ENCODE data around the gene UQCRH.
"Not testable (repeated sequence)": the region's sequence is repeated elsewhere in the genome, so short reads cannot be mapped to it uniquely, and the experiment has no call there.

The UQCRH gene

DNA sequence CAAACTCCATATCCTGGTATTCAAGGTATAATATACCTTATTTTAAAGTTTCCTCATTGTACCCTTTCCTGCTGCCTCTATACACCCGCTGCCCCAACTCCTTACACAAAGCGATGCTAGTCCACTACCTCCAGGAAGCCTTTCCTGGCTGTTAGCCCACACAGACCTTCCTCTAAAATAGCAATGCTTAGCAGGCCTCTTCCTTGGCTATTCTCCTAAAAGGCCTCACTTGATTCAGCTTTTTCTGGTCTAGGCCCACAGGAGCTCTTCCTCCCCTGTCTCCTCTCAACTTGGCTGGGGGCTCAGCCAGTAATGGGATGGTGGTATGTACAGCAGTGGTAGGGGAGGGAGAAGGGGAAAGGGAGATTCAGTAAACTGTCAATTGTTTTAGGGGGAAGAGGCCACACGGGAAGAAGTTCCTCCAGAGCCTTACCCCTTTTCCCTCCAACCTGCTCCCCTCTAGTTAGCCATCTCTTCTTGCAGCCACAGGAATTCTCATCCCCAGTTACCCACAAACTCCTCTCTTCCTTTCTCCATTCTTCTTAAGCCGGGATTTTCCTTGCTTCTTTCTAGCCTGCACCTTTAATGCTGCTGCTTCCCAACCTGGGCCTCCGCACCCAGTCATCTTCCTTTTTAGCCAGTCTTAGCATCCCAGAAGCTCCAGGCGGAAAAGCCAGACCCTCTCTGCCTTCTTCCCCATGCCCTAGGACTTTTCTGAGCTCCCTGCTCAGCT lies 2.7 kb upstream of the UQCRH start:
- DNase-seq = no peak

DNA sequence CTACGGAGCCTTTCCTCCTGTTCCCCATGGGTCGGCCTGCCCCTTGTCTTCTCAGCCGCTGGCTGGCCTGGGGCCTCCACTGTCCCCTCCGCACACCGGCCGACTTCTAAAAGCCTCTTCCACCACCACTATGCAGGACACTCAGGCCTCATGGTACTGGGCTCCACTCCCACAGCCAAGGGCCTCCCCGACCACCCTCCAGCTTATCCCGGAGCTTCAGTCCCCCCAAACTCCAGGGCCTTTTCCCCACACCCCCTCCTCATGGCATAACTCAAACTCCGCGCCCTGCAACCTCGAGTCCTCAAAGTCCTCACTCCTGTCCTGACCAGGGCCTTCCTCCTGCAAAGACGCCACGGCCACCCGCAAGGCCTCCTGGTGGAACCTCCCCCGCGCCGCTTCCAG lies 2.1 kb upstream of the UQCRH start:
- DNase-seq = no peak

DNA sequence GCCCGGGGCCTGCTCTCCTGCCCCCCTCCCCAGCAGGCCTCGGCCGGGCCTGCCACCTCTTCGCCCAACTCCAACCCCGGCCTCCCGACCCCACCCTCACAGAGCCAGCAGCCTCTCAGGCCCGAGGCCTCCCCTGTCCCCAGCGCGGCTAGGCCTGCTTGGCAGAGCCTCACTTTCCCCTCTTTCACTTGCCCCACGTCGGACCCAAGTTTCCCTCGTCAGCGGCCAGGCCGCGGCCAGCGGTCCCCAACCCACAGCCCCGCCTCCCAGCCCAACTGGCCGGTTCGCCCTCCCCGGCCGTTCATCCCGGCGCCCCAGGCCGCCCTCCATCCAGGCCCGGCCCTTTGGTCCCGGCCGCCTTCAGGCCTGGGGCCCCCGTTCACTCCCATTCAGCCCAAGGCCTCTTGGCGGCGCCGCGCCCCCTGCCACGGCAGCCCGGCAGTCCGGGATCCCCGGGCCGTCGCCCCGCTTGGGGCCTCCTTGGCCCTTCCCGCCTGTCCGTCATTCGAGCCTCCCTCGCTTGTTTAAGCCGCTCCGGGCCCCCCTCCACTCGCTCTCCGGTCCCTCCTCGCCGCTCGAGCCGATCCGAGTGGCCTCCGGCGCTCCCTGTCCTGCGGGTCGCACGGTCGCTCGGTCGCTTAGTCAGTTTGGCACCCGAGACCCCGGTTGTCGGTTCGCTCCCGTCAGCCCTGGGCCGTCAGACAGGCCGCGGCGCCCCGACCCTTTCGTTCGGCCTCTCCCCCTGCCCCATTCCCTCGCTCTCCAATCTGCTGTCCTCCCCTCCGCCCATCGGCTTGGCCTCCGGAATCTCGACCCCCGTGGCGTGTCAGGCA lies 1.5 kb upstream of the UQCRH start:
- DNase-seq = peak; percentile 30

DNA sequence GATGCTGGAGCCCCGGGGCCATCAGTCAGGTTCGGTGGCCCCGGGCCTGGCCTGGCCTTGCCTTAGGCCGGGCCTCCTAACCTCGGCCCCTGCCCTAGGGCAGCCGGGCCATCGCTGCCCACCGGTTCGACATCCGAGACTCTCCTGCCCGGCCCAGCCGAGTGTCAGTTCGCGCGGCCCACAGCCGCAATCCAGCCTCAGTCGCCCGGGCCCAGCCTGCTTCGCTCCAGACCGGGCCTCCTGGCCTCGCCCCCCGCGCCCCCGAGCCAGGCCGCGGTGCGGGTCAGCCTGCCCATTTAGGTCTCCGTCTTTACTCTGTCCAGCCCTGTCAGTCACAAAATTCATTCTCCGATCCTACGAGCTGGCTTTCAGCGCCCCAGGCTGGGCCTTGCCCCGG lies 859 bp upstream of the UQCRH start:
- DNase-seq = peak; percentile 4

DNA sequence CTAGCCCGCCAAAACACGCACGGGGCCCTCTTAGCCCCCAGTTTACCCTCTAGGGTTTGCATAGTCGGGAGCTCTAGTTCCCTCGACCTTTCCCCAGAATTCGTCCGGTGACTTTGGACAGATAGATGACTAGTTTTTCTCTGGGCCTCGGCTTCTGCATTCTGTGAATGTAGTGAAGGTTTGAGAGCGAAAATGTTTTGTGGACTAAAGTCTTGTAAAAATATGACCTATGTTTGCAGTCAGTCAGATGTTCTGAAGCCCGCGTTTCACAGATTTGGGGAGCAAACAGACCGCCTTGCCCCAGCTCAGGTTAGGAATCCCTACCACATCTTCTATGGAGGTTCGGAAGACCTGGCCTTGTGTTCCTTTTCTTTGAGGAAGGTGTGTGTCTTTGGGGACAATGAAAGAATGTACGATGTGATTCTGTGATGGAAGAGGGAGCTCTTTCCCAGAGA lies 401 bp downstream of the UQCRH start:
- DNase-seq = no peak

DNA sequence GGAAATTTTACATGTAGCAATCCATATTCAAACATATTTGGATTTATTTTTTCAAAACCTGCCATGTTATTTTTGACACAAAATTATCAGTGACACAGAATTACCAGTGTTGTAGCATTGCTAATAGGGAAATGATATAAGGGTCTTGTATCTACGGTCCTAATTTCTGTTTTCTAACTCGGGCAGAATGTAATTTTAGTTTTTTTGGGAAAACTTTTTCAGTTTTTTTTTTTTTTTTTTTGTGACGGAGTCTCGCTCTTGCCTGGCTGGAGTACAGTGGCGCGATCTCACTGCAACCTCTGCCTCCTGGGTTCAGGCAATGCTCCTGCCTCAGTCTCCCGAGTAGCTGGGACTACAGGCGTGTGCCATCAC lies 2.6 kb downstream of the UQCRH start:
- no peak for DNase-seq

DNA sequence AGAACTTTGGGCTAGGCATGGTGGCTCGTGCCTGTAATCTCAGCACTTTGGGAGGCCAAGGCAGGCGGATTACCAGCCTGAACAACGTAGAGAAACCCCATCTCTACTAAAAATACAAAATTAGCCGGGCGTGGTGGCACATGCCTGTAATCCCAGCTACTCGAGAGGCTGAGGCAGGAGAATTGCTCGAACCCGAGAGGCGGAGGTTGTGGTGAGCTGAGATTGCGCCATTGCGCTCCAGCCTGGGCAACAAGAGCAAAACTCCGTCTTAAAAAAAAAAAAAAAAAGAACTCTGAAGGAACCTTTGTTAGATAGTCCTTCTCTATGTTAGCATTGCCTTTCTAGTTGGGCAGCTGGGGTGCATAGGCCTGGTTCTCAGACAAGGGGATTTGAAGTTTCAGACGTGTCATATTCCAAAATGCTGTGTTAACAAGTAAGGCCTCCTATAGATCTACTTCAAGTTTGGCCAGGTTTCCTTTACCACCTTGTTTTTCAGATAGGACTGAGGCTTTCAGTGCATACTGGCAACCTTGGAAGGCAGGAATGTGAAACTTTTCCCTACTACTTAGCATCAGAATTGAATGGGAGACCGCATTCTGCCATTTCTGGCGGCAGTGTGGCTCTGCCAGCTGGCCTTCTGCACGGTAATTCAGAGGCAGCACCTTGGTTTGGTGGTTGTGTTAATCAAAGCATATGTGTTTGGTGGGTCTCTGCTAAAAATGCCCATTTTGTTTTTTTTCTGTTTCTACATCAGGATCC lies 6.1 kb downstream of the UQCRH start:
- no peak for DNase-seq

DNA sequence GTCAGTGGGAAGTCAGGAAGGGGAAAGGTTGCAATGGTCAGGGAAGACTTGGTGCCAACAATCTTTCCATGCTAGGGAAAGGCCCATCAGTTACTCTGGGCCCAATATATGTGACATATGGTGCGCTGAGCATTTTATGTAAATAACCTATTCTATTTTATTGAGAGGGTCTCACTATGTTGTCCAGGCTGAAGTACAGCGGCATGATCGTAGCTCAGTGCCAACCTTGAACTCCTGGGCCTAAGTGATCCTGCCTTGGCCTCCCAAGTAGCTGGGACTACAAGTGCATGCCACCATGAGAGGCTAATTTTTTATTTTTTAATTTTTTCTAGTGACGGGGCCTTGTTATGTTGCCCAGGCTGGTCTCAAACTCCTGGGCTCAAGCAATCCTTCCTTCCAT lies 6.8 kb downstream of the UQCRH start:
- no peak for DNase-seq

DNA sequence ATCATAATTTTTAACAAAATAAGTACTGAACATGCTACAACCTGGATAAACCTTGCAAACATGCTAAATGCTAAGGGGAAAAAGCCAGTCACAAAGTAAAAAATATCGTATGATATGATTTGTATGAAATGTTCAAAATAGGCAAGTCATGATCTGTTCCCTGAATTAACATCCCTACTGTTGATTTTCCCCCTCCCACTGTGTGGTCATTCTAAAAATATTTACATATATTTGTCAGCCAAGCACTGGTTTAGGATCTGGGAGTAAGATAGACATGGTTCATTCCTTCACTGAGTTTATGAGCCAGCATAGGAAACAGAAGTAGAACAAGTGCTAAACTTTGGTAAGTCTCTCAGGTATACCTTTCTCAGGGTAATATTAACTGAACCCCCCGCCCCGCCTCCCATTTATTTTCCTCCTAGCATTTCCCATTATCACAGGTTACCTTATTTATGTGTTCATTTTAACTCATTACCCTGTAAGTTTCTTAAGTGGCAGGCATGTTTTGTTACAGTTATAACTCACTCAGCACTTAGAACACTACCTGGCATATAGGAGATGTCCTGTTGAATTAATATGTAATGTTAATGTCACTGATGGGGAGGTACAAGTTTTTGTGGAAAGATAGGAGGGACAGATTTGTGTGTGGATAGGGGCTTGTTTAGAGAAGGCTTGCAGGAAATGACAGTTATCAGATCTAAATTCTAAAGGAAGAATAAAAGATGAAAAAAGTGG lies 12.3 kb downstream of the UQCRH start:
- DNase-seq = no peak

DNA sequence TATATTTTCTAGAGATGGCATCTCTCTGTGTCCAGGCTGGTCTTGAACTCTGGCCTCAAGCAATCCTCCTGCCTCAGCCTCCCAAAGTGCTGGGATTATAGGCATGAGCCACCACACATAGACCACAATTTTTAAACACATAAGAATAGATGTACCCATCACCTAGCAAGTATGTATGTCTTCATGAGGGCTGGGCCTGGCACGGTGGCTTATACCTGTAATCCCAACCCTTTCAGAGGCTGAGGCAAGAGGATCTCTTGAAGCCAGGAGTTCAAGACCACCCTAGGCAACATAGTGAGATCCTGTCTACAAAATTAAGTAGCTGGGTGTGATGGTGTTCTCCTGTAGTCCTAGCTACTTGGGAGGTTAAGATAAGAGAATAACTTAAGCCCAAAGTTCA lies 13.8 kb downstream of the UQCRH start:
- no peak for DNase-seq

DNA sequence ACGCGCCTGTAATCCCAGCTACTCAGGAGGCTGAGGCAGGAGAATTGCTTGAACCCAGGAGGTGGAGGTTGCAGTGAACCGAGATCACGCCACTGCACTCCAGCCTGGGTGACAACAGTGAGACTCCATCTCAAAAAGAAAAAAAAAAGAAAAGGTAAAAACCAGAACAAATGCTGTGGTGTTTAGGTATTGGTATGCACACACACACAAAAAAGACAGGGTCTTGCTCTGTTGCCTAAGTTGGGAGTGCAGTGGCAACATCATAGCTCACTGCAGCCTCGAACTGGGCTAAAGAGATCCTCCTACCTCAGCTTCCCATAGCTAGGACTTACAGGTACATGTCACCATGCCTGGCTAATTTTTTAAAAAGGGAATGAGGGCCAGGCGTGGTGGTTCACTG lies 15.8 kb downstream of the UQCRH start:
- DNase-seq = not testable (repeated sequence)

DNA sequence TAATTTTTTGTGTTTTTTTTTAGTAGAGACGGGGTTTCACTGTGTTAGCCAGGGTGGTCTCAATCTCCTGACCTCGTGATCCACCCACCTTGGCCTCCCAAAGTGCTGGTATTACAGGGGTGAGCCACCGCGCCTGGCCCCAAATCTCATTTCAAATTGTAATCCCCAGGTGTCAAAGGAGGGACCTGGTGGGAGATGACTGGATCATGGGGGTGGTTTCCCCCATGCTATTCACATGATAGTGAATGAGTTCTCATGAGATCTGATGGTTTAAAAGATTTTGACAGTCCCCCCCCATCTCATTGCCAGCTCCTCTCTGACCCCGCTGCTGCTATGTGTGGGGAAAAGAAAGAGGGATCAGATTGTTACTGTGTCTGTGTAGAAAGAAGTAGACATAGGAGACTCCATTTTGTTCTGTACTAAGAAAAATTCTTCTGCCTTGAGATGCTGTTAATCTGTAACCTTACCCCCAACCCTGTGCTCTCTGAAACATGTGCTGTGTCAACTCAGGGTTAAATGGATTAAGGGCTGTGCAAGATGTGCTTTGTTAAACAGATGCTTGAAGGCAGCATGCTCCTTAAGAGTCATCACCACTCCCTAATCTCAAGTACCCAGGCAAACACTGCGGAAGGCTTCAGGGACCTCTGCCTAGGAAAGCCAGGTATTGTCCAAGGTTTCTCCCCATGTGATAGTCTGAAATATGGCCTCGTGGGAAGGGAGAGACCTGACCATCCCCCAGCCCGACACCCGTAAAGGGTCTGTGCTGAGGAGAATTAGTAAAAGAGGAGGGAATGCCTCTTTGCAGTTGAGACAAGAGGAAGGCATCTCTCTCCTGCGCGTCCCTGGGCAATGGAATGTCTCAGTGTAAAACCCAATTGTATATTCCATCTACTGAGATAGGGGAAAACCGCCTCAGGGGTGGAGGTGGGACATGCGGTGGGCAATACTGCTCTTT lies 16.7 kb downstream of the UQCRH start:
- DNase-seq = not testable (repeated sequence)

DNA sequence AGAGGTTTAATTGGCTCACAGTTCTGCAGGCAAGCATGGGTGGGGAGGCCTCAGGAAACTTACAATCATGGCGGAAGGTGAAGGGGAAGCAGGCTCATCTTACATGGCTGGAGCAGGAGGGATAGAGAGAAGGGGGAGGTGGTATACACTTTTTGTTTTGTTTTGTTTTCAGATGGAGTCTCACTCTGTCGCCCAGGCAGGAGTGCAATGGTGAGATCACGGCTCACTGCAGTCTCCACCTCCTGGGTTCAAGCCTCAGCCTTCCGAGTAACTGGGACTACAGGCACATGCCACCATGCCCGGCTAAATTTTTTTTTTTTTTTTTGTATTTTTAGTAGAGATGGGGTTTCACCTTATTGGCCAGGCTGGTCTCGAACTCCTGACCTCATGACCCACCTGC lies 18.7 kb downstream of the UQCRH start:
- not testable (repeated sequence) for DNase-seq

DNA sequence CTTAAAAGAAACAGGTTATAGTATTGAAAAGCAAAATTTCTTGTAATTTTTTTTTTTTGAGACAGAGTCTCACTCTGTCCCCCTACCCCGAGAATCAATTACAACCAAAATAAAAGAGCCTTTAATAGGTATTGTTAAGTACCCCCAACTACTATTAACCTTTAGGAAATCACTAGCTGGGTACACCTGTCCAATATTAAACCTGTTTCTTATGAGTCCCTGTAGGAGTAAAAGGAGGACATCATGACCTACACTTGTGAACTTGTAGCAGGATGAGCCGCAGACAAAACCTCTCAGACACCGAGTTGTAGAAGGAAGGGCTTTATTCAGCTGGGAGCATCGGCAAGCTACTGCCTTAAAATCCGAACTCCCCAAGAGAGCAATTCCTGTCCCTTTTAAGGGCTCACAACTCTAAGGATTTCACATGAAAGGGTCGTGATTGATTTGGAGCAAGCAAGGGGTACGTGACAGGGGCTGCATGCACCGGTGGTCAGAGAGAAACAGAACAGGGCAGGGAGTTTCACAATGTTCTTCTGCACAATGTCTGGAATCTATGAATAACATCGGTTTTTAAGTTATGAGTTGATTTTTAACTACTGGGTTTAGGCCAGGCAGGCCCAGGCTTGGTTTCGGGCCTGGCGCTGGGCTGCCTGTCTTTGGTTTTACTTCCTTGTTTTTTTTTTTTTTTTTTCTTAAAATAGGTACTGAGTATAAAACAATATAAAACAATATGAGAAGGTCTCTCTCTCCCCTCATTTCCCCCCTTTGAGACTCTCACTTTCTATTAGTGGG lies 22.0 kb downstream of the UQCRH start:
- DNase-seq = not testable (repeated sequence)

DNA sequence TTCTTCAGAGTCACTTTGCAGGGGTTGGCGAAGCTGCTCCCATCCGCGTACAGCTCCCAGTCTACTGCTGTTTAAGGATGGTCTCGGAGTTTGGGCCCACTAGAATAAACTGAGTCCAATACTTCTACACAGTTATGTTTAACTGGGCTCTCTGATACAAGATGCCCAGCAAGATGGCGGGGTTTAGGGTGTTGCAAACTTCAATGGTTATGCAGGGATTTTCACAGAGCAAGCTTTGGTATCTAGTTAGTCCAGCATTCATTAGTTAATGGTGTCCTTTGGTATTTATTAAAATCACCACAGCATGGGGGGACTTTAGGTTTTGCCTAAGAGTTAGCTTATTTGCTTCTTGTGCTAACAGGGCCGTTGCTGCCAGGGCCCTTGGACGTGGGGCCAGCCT lies 24.7 kb downstream of the UQCRH start:
- DNase-seq = not testable (repeated sequence)

DNA sequence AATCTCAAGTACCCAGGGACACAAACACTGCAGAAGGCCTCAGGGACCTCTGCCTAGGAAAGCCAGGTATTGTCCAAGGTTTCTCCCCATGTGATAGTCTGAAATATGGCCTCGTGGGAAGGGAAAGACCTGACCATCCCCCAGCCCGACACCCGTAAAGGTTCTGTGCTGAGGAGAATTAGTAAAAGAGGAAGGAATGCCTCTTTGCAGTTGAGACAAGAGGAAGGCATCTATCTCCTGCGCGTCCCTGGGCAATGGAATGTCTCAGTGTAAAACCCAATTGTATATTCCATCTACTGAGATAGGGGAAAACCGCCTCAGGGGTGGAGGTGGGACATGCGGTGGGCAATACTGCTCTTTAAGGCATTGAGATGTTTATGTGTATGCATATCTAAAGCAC lies 26.3 kb downstream of the UQCRH start:
- not testable (repeated sequence) for DNase-seq

DNA sequence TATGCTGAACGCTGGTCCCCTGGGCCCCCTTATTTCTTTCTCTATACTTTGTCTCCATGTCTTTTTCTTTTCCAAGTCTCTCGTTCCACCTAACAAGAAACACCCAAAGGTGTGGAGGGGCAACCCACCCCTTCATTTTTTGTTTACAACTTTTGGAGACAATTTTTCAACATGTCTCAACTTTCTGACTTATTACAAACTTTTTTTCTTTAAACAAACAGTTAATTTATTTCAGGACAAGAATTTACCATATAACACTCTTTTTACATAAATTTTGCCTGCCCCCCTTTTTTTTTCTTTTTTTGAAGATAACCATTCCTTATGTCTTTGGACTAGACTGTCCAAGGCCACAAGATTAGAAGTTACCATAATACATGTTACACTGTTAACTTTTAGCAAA lies 26.9 kb downstream of the UQCRH start:
- DNase-seq = not testable (repeated sequence)

DNA sequence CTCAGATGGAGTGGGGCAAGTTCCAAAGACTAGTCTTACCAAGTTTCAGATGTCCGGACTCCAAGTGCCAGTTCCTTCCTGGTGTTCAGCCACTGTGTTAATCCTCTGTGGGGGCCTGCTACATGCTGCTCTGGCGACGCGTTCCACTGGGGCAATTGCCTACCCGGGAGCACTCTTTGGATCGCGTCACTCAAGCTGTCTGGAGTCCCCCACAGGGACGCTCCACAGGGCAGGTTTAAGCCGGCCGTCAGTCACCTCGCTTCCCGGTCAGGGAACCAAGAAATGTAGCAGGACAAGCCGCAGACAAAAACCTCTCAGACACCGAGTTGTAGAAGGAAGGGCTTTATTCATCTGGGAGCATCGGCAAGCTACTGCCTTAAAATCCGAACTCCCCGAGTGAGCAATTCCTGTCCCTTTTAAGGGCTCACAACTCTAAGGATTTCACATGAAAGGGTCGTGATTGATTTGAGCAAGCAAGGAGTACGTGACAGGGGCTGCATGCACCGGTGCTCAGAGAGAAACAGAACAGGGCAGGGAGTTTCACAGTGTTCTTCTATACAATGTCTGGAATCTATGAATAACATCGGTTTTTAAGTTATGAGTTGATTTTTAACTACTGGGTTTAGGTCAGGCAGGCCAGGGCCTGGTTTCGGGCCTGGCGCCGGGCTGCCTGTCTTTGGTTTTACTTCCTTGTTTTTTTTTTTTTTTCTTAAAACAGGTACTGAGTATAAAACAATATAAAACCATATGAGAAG lies 28.5 kb downstream of the UQCRH start:
- not testable (repeated sequence) for DNase-seq

DNA sequence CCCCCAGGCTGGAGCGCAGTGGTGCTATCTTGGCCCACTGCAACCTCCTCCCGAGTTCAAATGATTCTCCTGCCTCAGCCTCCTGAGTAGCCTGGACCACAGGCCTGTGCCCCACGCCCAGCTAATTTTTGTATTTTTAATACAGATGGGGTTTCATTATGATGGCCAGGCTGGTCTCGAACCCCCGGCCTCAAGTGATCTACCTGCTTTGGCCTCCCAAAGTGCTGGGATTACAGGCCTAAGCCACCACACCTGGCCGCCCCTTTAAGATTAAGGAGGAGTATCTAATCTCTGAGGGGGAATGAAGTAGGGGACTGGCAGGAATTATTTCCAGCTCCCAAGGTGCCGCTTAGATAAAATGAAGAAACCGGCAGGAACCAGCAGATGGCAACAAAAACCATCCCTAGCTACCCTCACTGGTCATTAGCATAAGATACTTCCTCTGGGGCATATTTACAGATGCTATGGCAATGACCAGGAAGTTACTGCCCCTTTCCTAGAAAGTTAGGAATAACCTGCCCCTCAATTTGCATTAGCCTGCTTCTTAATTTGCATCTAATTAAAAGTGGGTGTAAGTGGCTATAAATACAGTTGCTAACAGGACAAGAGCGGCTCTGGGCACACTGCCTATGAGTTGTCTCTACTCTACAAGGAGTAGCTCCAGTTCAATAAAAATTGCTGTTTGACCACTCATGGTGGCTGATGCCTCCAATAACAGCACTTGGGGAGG lies 30.0 kb downstream of the UQCRH start:
- no peak for DNase-seq

Measured in effector CD4-positive, alpha-beta T cell (primary cell).